Prostate gland (tissue), 2 donors: ENCODE measurements around the gene KIF26B.

ENCODE experiments used
- POLR2A ChIP-seq: fragments of 450-650 bp; IDR thresholded peaks from one replicate; pipeline ENCODE4 v1.6.1; 2016; ENCODE audit warnings: antibody characterized with exemption, mild to moderate bottlenecking
- POLR2AphosphoS5 ChIP-seq: sonication (generic); formaldehyde crosslinking; IDR thresholded peaks from one replicate; pipeline ENCODE4 v1.6.1; 2017; ENCODE audit warnings: antibody characterized with exemption
- TF ChIP-seq, protein P1 (sequence below), 4 experiments: fragments of 200-600 bp in 2 of 4; fragments of 450-650 bp in 2 of 4; sonication (generic) in 2 of 4; IDR thresholded peaks; 1 replicate in 3 of 4; 2 replicates in 1 of 4; pipeline ENCODE4 v1.5.1; 2016 to 2019; ENCODE audit warnings: antibody characterized with exemption in 4 of 4, mild to moderate bottlenecking in 2 of 4, moderate library complexity in 2 of 4

DNA sequence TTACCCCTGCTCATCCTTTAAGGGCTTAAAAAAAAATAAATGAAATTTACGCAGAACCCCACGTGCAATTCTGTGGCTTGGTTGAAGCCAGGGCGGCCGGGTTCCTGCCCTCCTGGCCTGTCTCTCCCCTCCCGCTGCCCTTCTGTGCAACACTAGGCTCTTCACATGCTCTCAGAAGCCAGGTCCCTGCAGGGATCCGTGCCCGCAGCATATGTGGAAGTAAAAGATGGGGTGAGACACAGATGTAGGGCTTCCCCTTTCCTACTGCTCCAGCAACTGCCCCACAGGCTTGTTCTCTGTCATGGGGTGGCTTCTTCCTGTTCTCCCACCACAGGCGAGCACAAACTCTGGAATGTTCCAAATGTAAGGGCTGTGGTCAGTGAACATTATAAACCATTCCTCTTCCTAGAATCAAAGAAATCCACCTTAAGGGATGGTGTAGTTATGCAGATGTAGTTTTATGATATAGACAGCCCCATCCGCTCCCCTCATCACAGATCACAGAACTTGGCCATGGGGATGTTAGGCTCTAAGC, 535.4 kb downstream of the KIF26B start:
- TF ChIP-seq, protein P1, sequence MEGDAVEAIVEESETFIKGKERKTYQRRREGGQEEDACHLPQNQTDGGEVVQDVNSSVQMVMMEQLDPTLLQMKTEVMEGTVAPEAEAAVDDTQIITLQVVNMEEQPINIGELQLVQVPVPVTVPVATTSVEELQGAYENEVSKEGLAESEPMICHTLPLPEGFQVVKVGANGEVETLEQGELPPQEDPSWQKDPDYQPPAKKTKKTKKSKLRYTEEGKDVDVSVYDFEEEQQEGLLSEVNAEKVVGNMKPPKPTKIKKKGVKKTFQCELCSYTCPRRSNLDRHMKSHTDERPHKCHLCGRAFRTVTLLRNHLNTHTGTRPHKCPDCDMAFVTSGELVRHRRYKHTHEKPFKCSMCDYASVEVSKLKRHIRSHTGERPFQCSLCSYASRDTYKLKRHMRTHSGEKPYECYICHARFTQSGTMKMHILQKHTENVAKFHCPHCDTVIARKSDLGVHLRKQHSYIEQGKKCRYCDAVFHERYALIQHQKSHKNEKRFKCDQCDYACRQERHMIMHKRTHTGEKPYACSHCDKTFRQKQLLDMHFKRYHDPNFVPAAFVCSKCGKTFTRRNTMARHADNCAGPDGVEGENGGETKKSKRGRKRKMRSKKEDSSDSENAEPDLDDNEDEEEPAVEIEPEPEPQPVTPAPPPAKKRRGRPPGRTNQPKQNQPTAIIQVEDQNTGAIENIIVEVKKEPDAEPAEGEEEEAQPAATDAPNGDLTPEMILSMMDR (IDR thresholded peaks at IDR 0.05) = no peak
- TF ChIP-seq POLR2AphosphoS5 = no peak
- TF ChIP-seq POLR2A = no peak
